Tibial nerve (tissue), 4 donors: Measurements from ENCODE around the gene FGF19.

Source experiments
- EP300 ChIP-seq, 2 donors: sonication (generic); formaldehyde crosslinking; IDR thresholded peaks; one replicate each; pipeline ENCODE4 v1.6.1; 2017; ENCODE audit warnings: antibody characterized with exemption in 2 of 2, mild to moderate bottlenecking in 1 of 2
- POLR2A ChIP-seq, 2 donors: fragments of 450-650 bp; IDR thresholded peaks; one replicate each; pipeline ENCODE4 v1.6.1; 2017; ENCODE audit warnings: antibody characterized with exemption in 2 of 2, mild to moderate bottlenecking in 2 of 2, moderate library complexity in 2 of 2
- TF ChIP-seq, protein P1 (sequence below), 5 experiments: fragments of 200-600 bp in 3 of 5; fragments of 450-650 bp in 2 of 5; sonication (generic) in 3 of 5; IDR thresholded peaks; one replicate each; pipeline ENCODE4 v1.5.1; 2016 to 2019; ENCODE audit warnings: antibody characterized with exemption in 5 of 5, mild to moderate bottlenecking in 3 of 5, moderate library complexity in 2 of 5

DNA sequence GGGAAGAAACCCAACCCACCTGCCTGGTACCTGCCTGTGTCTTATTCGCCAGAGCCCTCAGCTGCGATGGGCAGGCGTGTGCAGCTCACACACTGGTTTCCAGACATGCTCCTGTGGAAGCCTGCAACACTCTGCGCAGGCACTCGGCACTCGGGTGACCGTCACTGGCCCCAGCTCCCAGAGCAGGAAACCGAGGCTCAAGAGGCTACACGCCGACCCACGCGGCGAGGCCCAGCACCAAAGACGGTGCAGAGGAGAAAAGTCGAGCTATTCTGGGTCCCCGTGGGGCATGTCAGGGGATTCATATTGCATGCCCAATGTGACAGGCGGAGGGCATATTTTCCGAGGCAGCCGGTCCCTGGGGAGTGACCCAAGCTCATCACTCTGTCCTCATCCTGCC is 11.6 kb upstream of the FGF19 start:
- TF ChIP-seq, protein P1, sequence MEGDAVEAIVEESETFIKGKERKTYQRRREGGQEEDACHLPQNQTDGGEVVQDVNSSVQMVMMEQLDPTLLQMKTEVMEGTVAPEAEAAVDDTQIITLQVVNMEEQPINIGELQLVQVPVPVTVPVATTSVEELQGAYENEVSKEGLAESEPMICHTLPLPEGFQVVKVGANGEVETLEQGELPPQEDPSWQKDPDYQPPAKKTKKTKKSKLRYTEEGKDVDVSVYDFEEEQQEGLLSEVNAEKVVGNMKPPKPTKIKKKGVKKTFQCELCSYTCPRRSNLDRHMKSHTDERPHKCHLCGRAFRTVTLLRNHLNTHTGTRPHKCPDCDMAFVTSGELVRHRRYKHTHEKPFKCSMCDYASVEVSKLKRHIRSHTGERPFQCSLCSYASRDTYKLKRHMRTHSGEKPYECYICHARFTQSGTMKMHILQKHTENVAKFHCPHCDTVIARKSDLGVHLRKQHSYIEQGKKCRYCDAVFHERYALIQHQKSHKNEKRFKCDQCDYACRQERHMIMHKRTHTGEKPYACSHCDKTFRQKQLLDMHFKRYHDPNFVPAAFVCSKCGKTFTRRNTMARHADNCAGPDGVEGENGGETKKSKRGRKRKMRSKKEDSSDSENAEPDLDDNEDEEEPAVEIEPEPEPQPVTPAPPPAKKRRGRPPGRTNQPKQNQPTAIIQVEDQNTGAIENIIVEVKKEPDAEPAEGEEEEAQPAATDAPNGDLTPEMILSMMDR (IDR thresholded peaks at IDR 0.05), result no peak
- no peak for TF ChIP-seq POLR2A (IDR thresholded peaks at IDR 0.05)
- no peak for TF ChIP-seq EP300 (IDR thresholded peaks at IDR 0.05)
